Cerebellar nuclear complex (tissue), 1 donor: ENCODE measurements around the gene PHF20.
"Not testable (repeated sequence)": the region's sequence is repeated elsewhere in the genome, so short reads cannot be mapped to it uniquely, and the experiment has no call there.

Source experiments
- DNase-seq, 2 experiments: peaks; one replicate each; lab custom pipeline; 2025; lab: John Stamatoyannopoulos, UW

PHF20 gene

DNA sequence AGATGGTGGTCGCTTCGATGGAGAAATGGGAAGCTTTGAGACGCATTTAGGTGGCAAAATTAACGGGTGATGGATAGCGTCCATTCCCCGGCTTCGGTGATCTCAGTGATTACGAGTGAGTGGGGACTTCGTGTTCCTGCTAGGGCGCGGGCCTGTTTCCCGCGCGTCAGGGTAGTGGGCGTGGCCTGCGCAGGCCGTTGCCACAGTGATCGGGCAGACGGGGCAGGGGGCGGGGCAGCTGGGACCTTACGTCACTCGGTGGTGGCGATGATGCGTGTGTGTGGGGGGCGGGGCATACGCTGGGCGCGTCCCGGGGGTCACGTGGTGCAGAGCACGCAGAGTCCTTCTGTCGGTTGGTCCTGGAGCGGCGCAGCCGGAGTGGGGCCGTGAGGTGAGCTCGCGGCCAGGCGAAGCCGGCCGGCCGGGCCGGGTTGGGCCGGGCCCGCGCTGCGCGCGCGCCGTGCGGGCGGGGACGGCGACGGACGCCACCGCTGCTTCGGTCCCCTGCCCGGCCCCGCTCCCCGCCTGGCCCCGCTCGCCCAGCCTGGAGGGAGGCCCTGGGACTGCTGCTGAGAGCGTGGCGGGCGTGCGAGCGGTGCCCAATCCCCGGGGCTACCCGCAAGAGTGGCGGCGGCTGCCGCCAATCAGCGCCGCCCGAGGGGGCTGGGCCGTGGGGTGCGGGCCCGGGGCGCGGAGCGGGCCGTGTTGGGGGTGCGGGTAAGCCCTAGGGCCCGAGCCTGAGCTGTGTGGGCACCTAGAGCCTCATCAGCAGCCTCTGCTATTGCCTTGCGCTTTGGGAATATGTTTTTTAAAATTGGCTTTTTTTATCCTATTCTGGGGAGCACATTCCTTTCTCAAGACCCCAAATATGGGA is at the start of gene PHF20:
TSS of gene PHF20 (plus strand) at position 327 of the 874 bp plus-strand sequence. CDS start 29,508 bp downstream, outside the sequence.
- peak; percentile 79 to 86 for DNase-seq

DNA sequence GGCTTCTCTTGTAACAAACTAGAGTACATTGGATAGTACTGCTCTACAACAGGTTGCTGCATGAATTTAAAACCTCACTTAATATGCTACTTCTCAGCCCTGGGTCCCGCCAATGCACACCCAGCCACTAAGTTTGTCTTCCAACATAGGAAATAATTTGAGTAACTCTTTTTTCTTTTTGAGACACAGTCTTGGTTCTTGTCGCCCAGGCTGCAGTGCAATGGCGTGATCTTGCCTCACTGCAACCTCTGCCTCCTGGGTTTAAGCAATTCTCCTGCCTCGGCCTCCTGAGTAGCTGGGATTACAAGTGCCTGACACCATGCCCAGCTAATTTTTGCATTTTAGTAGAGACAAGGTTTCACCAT is 48.6 kb upstream of the PHF20 start:
- DNase-seq, result not testable (repeated sequence)

DNA sequence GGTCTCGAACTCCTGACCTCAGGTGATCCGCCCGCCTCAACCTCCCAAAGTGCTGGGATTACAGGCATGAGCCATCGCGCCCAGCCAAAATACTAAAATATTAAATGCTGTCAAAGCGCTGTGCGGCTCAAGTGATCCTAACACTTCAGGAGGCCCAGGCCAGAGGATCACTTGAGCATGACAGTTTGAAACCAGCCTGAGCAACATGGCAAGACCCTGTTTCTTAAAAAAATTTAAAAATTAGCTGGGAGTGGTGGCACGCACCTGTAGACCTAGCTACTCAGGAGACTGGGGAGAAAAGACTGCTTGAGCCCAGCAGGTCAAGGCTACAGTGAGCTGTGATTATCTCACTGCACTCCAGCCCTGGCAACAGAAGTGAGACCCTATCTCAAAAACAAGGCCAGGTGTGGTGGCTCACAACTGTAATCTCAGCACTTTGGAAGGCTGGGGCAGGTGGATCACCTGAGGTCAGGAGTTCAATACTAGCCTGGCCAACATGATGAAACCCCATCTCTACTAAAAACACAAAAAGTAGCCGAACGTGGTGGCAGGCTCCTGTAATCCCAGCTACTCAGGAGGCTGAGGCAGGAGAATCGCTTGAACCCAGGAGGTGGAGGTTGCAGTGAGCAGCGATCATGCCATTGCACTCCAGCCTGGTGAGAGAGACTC is 48.0 kb upstream of the PHF20 start:
- not testable (repeated sequence) for DNase-seq

DNA sequence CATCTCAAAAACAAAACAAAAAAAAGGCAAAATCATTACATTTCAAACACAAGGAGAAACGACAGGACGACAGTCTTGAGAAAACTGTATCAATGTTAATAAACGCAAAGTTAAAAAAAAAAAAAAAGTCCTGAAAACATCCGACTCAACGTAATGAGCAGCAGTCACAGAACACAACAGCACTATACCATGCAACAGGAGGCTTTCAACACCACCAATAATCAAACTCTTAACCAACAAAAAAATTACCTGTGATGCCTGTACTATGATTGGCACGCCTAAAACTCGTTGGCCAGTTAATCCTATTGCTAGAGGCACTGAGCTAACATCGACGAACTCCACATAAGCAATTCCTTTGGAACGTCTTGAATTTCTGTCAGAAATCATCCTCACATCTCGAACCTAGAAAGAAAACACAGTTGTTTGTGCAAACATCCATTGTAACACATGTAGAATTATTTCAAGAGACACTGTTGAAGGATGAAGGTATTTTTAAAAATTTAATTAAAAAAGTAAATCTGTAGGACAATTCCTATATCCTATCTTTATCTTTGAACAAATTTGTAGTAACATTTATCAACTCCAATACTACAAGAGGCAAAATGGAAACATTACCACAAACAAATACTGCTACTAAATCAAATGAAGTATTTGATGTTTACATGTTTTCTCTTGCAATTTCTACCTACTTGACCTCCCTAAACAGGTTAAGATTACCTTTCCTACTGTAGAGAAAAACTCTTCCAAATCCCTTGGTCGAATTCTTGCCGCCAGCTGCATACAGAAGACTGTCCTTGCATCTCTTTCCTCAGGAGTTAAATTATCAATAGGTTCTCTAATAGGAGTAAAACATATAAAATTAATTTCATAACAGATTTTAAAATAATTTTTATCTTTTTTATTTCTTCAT is 47.2 kb upstream of the PHF20 start:
- DNase-seq, result no peak

DNA sequence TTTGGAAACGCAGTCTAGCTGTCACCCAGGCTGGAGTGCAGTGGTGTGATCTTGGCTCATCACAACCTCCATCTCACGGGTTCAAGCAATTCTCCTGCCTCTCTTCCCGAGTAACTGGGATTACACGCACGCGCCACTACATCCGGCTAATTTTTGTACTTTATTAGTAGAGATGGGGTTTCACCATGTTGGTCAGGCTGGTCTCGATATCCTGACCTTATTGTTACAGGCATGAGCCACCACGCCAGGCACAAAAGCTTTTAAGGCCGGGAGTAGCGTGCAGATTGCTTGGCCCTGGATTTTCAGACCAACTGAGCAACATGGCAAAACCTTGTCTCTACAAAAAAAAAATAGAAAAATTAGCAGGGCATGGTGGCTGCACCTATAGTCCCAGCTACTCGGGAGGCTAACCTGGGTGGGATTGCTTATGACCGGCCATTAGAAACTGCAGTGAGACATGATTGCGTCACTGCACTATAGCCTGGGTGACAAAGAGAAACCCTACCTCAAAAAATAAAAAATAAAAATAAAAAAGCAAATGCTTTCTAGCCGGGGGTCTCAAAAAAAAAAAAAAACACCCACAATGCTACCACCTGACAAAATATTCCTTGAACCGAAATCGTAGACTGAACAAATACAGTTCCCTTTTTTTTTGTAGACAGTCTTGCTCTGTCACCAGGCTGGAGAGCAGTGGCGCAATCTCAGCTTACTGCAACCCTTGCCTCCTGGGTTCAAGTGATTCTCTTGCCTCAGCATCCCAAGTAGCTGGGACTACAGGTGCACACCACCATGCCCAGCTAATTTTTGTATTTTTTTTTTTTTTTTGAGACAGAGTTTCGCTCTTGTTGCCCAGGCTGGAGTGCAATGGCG is 44.7 kb upstream of the PHF20 start:
- DNase-seq, result no peak

DNA sequence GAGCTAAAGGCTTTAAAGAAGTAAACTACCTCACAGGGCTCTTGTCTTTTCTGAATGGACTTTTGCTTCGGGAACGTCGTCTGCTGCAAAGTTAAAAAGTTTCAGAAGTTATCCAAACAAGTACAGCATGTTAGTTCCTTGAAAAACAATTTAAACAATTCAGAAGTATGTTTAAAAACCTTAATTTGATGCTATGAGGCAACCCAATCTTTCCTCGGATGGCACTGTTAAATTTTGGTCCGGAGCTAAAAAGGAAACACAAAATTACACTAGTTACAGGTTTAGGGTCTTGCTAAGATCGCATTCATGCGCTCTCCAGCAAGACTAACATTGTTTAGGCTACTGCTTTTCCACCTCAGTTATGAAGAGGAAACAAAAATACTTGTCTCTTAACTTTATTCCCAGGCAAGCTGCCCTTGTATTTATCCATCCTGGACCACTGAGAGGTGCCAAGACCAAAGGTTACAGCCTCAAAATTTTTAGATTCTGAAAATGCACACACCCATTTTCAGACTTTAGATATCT is 42.5 kb upstream of the PHF20 start:
- DNase-seq, result no peak

DNA sequence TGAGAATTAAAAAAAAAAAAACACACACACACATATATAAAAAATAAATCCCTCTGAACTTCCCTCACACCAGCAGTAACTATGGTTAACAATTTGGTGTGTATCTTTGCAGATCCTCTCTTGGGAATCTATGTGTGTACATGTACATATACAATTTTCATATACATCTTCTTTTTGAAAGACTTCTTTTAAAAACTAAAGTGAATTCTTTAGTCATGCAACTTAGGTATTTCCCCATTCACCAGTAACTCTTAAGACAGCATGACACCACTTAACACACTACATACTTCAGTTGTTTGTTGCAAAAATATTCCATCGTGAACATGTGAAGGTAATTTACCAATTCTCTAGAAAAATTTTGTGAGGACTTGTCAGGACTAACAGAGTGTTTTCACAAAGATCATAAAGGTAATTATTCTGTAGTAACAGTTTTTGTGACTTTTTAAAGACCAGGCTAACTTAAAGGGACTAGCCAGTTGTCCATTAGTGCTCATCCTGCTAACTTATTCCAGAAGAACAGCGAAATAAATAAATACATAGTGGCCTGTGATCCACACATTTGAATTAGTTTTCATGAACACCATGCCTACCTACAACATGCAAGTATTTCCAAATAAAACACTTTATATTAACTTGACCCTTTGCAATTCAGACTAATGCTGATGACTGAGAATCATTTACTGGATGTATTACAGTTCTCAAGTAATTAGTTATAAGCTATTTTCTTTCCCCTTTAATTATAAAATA is 41.8 kb upstream of the PHF20 start:
- no peak for DNase-seq

DNA sequence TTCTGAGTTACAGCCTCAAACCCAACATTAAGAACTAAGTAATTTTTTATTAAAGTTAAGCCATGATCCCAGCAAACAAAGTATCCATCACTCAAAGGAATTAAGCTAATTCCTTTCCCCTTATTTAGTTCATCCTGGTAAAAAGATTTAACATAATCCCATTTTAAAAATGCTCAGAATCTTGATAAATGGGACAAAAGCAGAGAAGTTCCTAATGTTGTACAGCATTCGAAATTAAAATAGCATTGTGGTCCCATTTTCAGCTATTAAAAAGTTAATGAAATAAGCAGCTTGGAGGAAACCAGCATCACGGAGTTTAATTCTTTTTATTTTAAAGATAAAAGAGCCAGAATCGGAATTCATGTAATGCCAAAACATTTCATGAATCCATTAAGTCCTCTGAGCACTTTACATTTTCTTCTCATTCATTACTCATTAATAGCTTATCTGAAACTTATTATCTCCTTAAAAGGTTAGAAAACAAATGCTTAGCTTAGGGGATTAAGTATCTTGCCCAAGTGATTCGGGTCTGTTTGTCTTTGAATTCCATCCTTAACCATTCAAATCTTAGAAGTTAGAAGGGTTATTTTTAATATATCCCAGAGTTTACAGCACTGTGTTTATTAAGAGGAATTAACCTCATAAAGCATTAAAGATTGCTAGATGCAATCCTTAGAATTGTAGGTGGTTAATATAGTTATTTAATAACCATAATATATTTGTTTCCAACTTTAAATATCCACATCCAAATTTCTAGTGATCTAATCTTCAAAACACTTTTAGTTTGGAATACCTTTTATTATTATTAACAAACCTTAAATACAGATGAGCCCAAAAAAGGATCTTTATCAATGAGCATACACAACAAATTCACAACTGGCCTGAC is 41.0 kb upstream of the PHF20 start:
- no peak for DNase-seq

DNA sequence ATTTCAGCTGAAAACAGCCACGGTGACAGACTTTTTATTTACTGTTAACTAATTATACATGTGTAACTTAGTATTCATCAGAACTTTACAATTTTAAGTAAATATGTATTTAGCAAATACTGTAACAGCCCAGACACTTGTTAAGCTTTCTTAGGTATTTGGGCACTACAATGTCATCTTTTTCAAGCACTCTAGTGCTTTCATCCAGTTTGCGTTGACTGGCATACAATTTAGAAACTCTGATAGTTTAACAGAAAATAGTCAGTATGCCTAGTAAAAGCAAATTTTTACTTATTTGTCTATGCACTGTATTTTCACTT is 40.4 kb upstream of the PHF20 start:
- DNase-seq, result no peak

DNA sequence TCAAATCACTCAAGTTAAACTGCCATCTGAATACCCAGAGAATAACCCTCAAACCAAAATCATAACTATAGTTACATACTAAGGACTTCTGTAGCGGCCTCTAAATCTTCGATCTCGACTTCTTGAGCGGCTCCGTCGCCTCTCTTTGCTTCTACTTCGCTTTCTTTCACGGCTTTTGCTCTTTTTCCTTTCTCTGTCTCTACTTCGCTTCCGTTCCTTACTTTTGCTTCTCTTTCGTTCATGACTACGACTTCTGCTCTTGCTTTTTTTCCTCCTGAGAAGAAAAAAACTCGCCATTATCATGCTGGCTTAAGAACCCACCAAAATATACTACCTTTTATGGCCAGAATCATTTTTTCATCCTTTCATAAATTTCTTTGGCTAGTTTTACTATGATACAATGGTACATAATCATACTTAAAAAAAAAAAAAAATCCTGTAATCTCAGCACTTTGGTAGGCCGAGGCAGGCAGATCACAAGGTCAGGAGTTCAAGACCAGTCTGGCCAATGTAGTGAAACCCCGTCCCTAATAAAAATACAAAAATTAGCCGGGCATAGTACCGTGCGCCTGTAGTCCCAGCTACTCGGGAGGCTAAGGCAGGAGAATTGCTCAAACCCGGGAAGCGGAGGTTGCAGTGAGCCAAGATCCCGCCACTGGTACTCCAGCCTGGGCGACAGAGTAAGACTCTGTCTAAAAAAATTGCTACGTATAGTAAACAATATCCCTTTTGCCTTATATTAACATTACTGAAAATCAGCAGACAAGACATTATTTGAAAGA is 39.8 kb upstream of the PHF20 start:
- no peak for DNase-seq

DNA sequence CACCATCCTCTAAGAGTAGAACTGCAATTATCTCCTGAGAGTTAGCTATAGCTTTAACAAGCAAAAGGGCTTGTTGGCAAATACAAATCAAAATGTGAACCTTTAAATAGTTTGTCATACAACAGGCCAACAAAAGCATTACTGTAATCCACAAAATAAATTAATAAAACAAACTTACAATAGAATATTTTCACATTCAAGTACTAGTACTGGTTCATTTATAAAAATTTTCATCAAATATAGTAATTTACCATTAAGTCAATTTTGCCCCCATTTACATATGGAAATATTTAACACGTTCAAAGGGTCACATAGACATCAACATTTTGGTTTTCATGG is 39.2 kb upstream of the PHF20 start:
- DNase-seq, result no peak

DNA sequence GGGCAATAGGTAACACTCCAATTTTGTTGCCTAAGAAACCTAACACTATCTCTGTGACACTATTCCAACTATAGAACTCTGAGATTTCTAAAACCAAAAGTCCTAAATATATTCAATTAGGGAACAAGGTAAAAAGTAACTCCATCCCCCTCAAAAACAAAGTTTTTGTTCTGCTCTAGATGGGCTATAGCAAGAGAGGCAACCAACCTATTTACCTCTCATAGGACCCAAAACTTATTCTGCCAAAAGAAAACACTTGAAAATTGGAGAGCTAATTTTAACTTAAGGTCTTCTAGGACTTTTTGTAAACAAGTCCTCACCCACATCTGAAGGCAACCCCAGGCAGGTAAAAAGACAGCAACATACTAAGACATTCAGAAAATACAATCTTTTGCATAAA is 37.4 kb upstream of the PHF20 start:
- DNase-seq, result no peak

DNA sequence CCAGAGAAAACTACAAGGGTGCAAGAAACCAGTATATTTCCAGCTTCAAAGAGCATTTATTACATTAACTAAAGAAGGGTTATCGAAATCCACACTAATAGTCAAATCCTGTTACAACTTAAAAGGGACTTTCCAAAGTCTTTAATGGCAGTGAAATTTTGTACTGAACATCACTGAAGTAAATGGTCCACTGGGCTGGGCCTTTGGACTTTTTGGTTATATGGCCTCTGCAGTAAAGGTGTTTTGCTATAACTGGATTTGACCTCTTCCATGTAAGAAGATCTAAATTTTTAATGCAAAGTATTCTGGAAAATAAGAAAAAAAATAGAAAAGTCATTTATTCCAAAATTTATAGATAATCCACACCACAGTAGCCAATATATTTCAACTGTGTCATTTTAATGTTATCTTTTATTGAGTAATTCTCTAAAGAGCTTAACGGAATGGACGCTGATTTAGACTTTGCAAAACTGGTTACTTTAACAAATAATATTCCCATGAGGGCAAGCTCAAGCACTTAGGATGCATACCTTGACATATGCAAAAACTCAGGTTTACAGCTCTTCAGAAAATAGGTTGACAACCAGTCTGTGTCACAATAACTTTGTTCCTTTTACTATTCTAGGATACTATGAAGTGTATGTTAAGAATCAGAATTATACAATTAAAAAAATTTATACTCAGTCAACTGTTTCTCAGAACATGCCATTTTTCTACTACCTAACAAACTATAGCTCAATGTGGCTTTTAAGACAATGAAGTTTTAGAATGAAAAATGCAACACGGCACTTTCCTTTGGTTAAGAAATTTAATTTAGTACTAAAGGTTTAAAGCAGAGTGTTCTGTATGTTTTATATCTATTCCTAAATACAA is 36.8 kb upstream of the PHF20 start:
- no peak for DNase-seq

DNA sequence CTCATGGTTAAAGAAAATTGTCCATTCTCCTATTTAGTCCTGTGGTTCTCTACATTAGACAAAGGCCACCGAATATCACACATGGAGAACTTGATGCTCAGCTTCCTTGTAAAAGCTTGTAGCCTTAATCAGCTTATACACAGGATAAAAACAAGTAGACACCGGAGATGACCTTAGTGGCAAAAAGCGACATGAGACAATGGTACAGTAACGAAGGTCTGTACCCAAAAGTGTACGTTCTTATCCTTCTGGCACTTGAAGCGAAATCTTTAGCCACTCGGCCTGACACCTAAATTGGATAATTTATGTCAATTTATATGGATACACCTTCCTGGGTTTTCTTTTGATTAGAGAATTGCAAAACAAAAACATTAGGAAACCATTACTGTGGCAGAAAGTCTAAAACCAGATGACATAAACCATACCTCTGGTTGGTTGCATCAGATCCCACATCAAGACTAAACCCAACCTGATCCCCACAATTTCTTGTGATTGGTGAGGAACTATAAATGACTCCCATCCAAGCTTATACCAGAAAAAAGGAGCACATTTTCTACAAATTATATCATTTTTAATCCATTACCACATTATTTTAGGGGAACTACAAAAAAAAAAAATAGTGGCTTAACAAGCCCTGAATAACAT is 35.9 kb upstream of the PHF20 start:
- DNase-seq, result no peak

DNA sequence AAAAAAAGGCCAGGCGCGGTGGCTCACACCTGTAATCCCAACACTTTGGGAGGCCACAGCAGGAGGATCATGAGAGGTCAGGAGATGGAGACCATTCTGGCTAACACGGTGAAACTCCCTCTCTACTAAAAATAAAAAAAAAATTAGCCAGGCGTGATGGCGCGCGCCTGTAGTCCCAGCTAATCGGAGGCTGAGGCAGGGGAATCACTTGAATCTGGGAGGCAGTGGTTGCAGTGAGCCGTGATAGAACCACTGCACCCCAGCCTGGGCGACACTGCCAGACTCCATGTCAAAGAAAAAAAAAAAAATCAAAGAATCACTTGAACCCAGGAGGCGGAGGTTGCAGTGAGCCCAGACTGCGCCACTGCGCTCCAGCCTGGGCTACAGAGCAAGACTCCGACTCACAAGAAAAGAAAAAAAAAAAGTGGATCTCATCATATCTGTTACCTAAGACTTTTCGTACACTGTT is 33.9 kb upstream of the PHF20 start:
- DNase-seq, result no peak

DNA sequence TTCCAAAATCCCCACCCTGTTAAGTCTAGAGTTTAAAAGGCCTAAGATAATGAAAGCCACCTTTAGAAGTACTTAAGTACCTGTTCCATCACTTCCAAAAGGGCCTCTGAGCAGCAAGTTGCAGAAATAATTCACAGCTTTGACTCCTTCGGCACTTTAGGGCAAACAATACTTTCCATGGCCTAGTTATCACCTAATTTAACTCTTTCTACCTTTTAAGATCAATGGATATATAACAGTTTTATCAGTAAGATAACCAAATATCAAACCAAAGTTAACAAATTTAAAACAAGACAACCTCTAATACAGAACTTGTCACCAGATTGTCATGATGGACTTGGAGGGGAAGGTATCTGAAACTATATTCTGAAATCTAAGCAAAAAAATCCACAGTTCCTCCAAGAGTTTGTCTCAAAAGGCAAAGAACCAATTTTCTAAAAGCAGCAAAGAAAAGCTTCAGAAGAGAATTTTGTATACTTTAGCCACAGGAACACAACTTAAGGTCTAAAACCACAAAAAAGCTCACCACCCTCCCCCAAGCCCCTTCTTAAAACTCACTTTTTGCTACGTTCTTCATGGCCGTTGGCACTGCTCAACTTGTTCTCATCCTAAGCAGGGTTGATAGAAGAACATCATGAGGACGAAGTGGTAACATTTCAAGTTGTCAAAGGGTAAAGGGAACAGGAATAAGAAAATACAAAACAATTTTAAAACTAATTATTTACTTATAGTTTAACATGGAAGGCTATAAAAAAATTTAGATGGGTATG is 33.2 kb upstream of the PHF20 start:
- DNase-seq, result no peak
